Amniotic stem cell (primary cell): ENCODE data around the gene CCNB1.
A peak's percentile ranks its signal among the peaks of the same experiment; 100 is the strongest.
"Not testable (repeated sequence)": the region's sequence is repeated elsewhere in the genome, so short reads cannot be mapped to it uniquely, and the experiment has no call there.

Source experiments
- DNase-seq: peaks from one replicate; lab custom pipeline; 2025; lab: John Stamatoyannopoulos, UW

Gene CCNB1

GRCh38 chr5:69166686-69167492 lies at the start of gene CCNB1:
TSS of gene CCNB1 (plus strand) at chr5:69167150. CDS start at chr5:69167263, 113 bp downstream.
- DNase-seq, result peak; percentile 87

GRCh38 chr5:69129413-69129812 lies 37.5 kb upstream of the CCNB1 start:
- peak; percentile 34 for DNase-seq

- no peak for DNase-seq
Measured at GRCh38 chr5:69130241-69130640, 36.7 kb upstream of the CCNB1 start.

GRCh38 chr5:69131304-69131703 lies 35.6 kb upstream of the CCNB1 start:
- no peak for DNase-seq

GRCh38 chr5:69134126-69134525 lies 32.8 kb upstream of the CCNB1 start:
- DNase-seq, result no peak

- no peak for DNase-seq
Measured at GRCh38 chr5:69136293-69136692, 30.7 kb upstream of the CCNB1 start.

GRCh38 chr5:69137208-69137607 lies 29.7 kb upstream of the CCNB1 start:
- not testable (repeated sequence) for DNase-seq

GRCh38 chr5:69137807-69138206 lies 29.1 kb upstream of the CCNB1 start:
- no peak for DNase-seq

GRCh38 chr5:69138766-69139165 lies 28.2 kb upstream of the CCNB1 start:
- DNase-seq, result no peak

GRCh38 chr5:69140239-69140638 lies 26.7 kb upstream of the CCNB1 start:
- not testable (repeated sequence) for DNase-seq

- DNase-seq, result no peak
Measured at GRCh38 chr5:69140827-69141226, 26.1 kb upstream of the CCNB1 start.

GRCh38 chr5:69148576-69148975 lies 18.4 kb upstream of the CCNB1 start:
- DNase-seq, result not testable (repeated sequence)

- no peak for DNase-seq
Measured at GRCh38 chr5:69148981-69149675, 17.8 kb upstream of the CCNB1 start.

- no peak for DNase-seq
Measured at GRCh38 chr5:69149676-69150010, 17.3 kb upstream of the CCNB1 start.

- no peak for DNase-seq
Measured at GRCh38 chr5:69152731-69153130, 14.2 kb upstream of the CCNB1 start.

GRCh38 chr5:69156456-69156855 lies 10.5 kb upstream of the CCNB1 start:
- DNase-seq, result no peak

GRCh38 chr5:69158039-69158438 lies 8.9 kb upstream of the CCNB1 start:
- no peak for DNase-seq

GRCh38 chr5:69160651-69161050 lies 6.3 kb upstream of the CCNB1 start:
- DNase-seq, result no peak

- no peak for DNase-seq
Measured at GRCh38 chr5:69167493-69167855, 524 bp downstream of the CCNB1 start.

GRCh38 chr5:69167929-69168328 lies 979 bp downstream of the CCNB1 start:
- DNase-seq, result no peak

GRCh38 chr5:69170495-69170894 lies 3.5 kb downstream of the CCNB1 start:
- no peak for DNase-seq

- no peak for DNase-seq
Measured at GRCh38 chr5:69170969-69171368, 4.0 kb downstream of the CCNB1 start.

GRCh38 chr5:69181659-69182293 lies 14.8 kb downstream of the CCNB1 start:
- not testable (repeated sequence) for DNase-seq
